Upper lobe of right lung (tissue), 1 donor: ENCODE results near the gene GLIPR2. TPM values are rescaled to one million over a fixed set of nuclear protein-coding genes. Genes with fewer than 3 reads are reported as not detected.

Experiments used
- ATAC-seq: fragments of 200-7000 bp; cut with Tn5 transposase; one replicate; pipeline ENCODE4 v1.9.1; 2020; ENCODE audit warnings: mild to moderate bottlenecking, moderate library complexity
- DNase-seq: peaks from one replicate; pipeline ENCODE4 v3.0.0-alpha.2; 2020
- H3K27ac ChIP-seq: fragments of 200-600 bp; one replicate; pipeline ENCODE4 v1.8.0; 2022
- H3K27me3 ChIP-seq: fragments of 200-600 bp; one replicate; pipeline ENCODE4 v1.8.0; 2022; ENCODE audit warnings: mild to moderate bottlenecking
- H3K36me3 ChIP-seq: fragments of 200-600 bp; one replicate; pipeline ENCODE4 v1.8.0; 2022
- H3K4me1 ChIP-seq: fragments of 200-600 bp; one replicate; pipeline ENCODE4 v1.8.0; 2022
- H3K4me3 ChIP-seq: fragments of 200-600 bp; one replicate; pipeline ENCODE4 v1.8.0; 2022; ENCODE audit warnings: mild to moderate bottlenecking
- H3K9me3 ChIP-seq: fragments of 200-600 bp; one replicate; pipeline ENCODE4 v1.8.0; 2022
- intact Hi-C: fragments of 100-400 bp; cut with DNase I; formaldehyde crosslinking; loops from one replicate; pipeline ENCODE4 v1.11.0; 2022
- total RNA-seq: library from RNA; stranded (reverse); fragmentation: NEBNext Ultra II Directional; extraction: Animal tissue kit (Norgen Biotek cat#: 25700); gene quantifications from one replicate; pipeline ENCODE4 v1.2.1, GENCODE V29; 2021
- TF ChIP-seq, protein P1 (sequence below): fragments of 200-600 bp; IDR thresholded peaks from one replicate; pipeline ENCODE4 v1.8.0; 2022; ENCODE audit warnings: antibody characterized with exemption
- donor health status: DM: no; HTN: yes; CAD: no; lungs with severe emphysema.

Gene GLIPR2
- total RNA-seq, 1 donor from 2014 or later: 64.9 TPM

DNA sequence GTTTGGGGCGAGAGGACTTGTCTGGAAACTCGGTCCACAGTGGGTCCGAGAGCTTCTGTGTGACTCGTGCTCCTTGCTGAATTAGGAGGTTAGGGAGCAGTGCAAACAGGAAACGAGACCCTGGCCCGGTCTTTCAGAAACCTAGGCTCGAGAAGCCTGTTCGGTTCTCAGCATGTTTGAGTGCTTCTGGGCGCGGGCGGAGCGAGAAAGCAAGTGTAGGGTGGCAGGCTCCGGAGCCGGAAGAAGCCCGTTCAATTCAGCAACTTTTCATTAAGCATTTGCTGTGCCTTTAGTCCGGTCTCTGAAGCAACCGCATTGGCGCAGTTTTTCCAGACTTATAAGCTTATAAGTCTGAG, 54.7 kb downstream of the GLIPR2 start:
- DNase-seq: peak; percentile 74
- peak overlapping the region; percentile 97 for H3K4me3 ChIP-seq
- intact Hi-C loops: no loop called here
- H3K27ac ChIP-seq: peak overlapping the region; percentile 94
- TF ChIP-seq, protein P1, sequence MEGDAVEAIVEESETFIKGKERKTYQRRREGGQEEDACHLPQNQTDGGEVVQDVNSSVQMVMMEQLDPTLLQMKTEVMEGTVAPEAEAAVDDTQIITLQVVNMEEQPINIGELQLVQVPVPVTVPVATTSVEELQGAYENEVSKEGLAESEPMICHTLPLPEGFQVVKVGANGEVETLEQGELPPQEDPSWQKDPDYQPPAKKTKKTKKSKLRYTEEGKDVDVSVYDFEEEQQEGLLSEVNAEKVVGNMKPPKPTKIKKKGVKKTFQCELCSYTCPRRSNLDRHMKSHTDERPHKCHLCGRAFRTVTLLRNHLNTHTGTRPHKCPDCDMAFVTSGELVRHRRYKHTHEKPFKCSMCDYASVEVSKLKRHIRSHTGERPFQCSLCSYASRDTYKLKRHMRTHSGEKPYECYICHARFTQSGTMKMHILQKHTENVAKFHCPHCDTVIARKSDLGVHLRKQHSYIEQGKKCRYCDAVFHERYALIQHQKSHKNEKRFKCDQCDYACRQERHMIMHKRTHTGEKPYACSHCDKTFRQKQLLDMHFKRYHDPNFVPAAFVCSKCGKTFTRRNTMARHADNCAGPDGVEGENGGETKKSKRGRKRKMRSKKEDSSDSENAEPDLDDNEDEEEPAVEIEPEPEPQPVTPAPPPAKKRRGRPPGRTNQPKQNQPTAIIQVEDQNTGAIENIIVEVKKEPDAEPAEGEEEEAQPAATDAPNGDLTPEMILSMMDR: no peak
- peaks cover 14% of the 10 kb centered on the region for H3K36me3 ChIP-seq
- no peaks in the 10 kb centered on the region for H3K27me3 ChIP-seq
- H3K4me1 ChIP-seq: peaks cover 47% of the 10 kb centered on the region
- no peaks in the 10 kb centered on the region for H3K9me3 ChIP-seq
- peak; percentile 6 for ATAC-seq

DNA sequence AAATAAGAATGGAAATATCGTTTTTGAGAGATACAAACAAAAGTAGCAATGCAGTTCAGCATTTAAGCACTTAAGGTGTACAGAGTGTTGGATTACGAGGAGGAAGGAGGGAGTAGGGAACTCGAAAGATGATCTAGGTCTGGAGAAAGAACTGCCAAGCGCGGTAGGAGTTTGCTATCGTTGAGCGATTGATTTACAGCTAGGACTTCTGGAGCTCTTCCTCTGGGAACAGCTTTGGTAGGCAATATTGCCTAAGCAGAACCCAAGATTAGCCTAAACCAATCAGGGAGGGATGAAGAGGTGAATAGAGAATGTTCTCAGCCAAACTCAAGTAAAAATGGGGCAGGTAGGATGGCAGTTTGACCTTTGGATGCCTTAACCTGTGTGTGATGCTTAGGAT, 55.2 kb downstream of the GLIPR2 start:
- Histone ChIP-seq H3K4me3 (peak overlapping the region; percentile 97), H3K4me1 (peaks cover 47% of the 10 kb centered on the region), H3K27me3 (no peaks in the 10 kb centered on the region), H3K36me3 (peaks cover 18% of the 10 kb centered on the region), H3K27ac (peak overlapping the region; percentile 94), H3K9me3 (no peaks in the 10 kb centered on the region)
- intact Hi-C loops: no loop called here
- DNase-seq (no peak), ATAC-seq (no peak)
- TF ChIP-seq, protein P1: no peak

DNA sequence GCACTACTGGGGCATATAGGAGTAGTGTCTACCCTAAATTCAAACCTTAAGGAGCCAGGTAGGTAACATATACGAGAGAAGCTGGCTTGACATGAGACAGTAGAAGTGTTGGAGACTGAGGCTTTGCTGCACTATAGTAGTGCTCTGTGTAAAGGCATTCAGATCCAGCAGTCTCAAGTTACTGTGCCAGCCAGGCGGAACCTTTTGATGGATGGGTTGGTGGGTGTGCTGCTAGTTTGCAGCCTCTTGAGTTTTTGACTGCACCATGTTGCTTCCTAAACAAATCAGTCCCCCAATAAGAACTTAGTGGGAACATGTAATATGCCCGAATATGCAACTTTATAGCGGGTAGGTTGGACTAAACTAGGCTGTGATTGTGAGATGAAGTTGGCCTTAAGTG, 55.7 kb downstream of the GLIPR2 start:
- TF ChIP-seq, protein P1: no peak
- DNase-seq: no peak
- H3K4me3 ChIP-seq: peak overlapping the region; percentile 97
- intact Hi-C loops: no loop called here
- peaks cover 47% of the 10 kb centered on the region for H3K4me1 ChIP-seq
- no peak for ATAC-seq
- H3K27me3 ChIP-seq: no peaks in the 10 kb centered on the region
- H3K27ac ChIP-seq: no peak overlapping the region
- H3K36me3 ChIP-seq: peaks cover 22% of the 10 kb centered on the region
- no peaks in the 10 kb centered on the region for H3K9me3 ChIP-seq

DNA sequence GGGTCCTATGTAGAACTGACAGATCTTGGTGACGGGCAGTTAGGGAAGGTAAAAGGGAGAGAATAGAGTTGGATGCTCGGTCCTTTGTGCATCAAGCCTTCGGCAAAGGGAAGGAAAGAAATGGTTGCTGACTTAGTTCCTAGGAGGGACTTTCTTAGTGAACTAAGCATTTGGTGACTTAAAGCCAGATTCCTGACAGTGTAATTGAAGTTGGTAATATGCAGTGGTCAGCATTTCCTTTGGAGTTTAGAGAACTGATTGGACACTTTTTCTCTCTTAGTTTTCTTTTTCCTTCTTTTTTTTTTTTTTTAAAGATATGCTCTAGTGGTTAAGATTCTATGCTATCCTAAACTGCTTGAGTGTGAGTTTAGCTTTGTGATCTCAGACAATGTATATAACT, 56.5 kb downstream of the GLIPR2 start:
- H3K4me1 ChIP-seq: peaks cover 47% of the 10 kb centered on the region
- ATAC-seq (no peak), DNase-seq (no peak)
- peaks cover 30% of the 10 kb centered on the region for H3K36me3 ChIP-seq
- no peaks in the 10 kb centered on the region for H3K27me3 ChIP-seq
- H3K4me3 ChIP-seq: peak overlapping the region; percentile 97
- no peak overlapping the region for H3K27ac ChIP-seq
- intact Hi-C loops: no loop called here
- TF ChIP-seq, protein P1: no peak
- no peaks in the 10 kb centered on the region for H3K9me3 ChIP-seq

DNA sequence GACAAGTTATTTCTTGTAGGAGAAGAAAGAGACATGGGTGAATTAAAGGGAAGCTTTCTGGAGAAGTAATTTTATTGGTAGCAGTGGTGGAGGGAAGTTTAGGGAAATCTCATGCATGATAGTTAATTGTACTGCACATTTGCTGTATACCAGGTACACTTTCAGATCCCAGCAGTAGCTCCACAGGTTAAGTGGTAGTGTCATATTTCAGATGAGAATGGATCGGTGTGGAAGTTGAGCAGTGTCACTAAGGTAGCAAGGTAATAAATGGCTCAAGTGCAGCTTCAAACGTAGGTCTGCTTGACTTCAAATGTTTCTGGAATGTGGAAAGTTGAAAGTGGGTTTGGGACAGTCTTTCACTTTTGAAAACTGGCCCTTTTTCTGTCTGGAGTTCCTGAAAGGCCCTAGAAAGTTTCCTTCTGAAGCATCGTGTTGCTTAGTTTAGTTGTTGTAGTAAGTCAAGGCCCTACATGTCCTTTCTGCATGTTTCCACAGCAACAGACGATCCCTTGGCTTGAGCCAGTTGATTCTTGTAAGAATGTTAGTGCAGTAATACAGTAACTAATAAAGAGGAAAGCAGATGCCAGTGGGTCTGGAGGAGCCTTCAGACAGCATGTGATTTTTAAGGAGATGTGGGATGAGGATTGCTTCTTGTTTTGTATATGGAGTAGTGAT, 57.9 kb downstream of the GLIPR2 start:
- TF ChIP-seq, protein P1: no peak
- Histone ChIP-seq H3K27me3 (no peaks in the 10 kb centered on the region), H3K9me3 (no peaks in the 10 kb centered on the region), H3K36me3 (peaks cover 43% of the 10 kb centered on the region), H3K4me3 (peak overlapping the region; percentile 2), H3K4me1 (peaks cover 47% of the 10 kb centered on the region), H3K27ac (no peak overlapping the region)
- ATAC-seq (no peak), DNase-seq (no peak)
- intact Hi-C loops: no loop called here
